CD4-positive, alpha-beta T cell (primary cell): ENCODE measurements around the gene PLXNB2. TPM values are rescaled to one million over a fixed set of nuclear protein-coding genes. Genes with fewer than 3 reads are reported as not detected.

Experiments used
- ATAC-seq: fragments of 200-7000 bp; cut with Tn5 transposase; one replicate; pipeline ENCODE4 v1.10.0; 2022; ENCODE audit warnings: mild to moderate bottlenecking; ENCODE audit not compliant: poor library complexity
- CTCF ChIA-PET: fragments of 350-600 bp; sonication (Branson Sonifier 250); formaldehyde crosslinking; loops from one replicate; lab custom pipeline; 2021; ENCODE audit warnings: antibody characterized with exemption, inconsistent platforms; lab: Charles Lee
- POLR2A ChIA-PET: fragments of 350-600 bp; sonication (Branson Sonifier 250); formaldehyde crosslinking; loops from one replicate; lab custom pipeline; 2021; ENCODE audit warnings: antibody characterized with exemption, inconsistent platforms; lab: Charles Lee
- DNase-seq, 14 experiments: peaks; one replicate each; pipeline ENCODE4 v3.0.0-alpha.2; 2013 to 2020; ENCODE audit warnings: mixed read lengths in 2 of 14
- H3K27ac ChIP-seq, 2 donors: one replicate each; pipeline versions ENCODE4 v1.5.1 to v1.7.0; 2013; ENCODE audit warnings: low read length in 2 of 2, low read depth in 1 of 2, mild to moderate bottlenecking in 1 of 2
- H3K27me3 ChIP-seq, 2 experiments: 1 replicate in 1 of 2; 2 replicates in 1 of 2; pipeline versions ENCODE4 v1.6.1 to v1.7.0; 2013; ENCODE audit warnings: low read length in 2 of 2, control low read depth in 1 of 2, mild to moderate bottlenecking in 1 of 2, moderate library complexity in 1 of 2; ENCODE audit not compliant: insufficient read depth in 2 of 2, control insufficient read depth in 1 of 2
- H3K36me3 ChIP-seq: one replicate; pipeline ENCODE4 v1.6.1; 2013; ENCODE audit warnings: low read length, control low read depth; ENCODE audit not compliant: insufficient read depth
- H3K4me1 ChIP-seq: one replicate; pipeline ENCODE4 v1.6.1; 2013; ENCODE audit warnings: low read length, control low read depth; ENCODE audit not compliant: insufficient read depth
- H3K4me3 ChIP-seq: one replicate; pipeline ENCODE4 v1.5.1; 2013; ENCODE audit warnings: mild to moderate bottlenecking, low read length, moderate library complexity
- H3K9me3 ChIP-seq, 2 experiments: 1 replicate in 1 of 2; 2 replicates in 1 of 2; pipeline versions ENCODE4 v1.6.1 to v1.7.0; 2013; ENCODE audit warnings: low read length in 2 of 2, mild to moderate bottlenecking in 2 of 2, control low read depth in 1 of 2, moderate library complexity in 1 of 2; ENCODE audit not compliant: control insufficient read depth in 1 of 2, insufficient read depth in 1 of 2
- H3K27ac Mint-ChIP-seq: one replicate; pipeline ENCODE4 v1.8.0; 2020; ENCODE audit warnings: mixed read lengths
- H3K27me3 Mint-ChIP-seq: one replicate; pipeline ENCODE4 v1.8.0; 2021; ENCODE audit warnings: mixed read lengths
- H3K36me3 Mint-ChIP-seq: one replicate; pipeline ENCODE4 v1.8.0; 2021; ENCODE audit warnings: low read depth, mixed read lengths
- H3K4me1 Mint-ChIP-seq: one replicate; pipeline ENCODE4 v1.8.0; 2021; ENCODE audit warnings: low read depth, mixed read lengths
- H3K4me3 Mint-ChIP-seq: one replicate; pipeline ENCODE4 v1.8.0; 2020; ENCODE audit warnings: mild to moderate bottlenecking, mixed read lengths
- H3K9me3 Mint-ChIP-seq: one replicate; pipeline ENCODE4 v1.8.0; 2020; ENCODE audit warnings: mixed read lengths
- CTCF ChIP-seq: fragments of 200-600 bp; IDR thresholded peaks from one replicate; pipeline ENCODE4 v1.8.0; 2022; ENCODE audit warnings: antibody characterized with exemption, mild to moderate bottlenecking
- intact Hi-C, 2 experiments: fragments of 100-400 bp; cut with DNase I in 1 of 2; cut with micrococcal nuclease in 1 of 2; formaldehyde crosslinking; loops; one replicate each; pipeline versions ENCODE4 v1.15.1 to v1.9.0; 2023 to 2025; cut with DNase I, micrococcal nuclease
- total RNA-seq, 174 experiments: library from RNA in 2 of 174; stranded (reverse) in 2 of 174; gene quantifications; one replicate each; pipeline ENCODE4 v1.2.3 and lab custom pipeline; 2021 to 2026

Gene PLXNB2
- total RNA-seq, 2 experiments from 2014 or later: 2.8 to 3.9 TPM

- Mint-ChIP-seq H3K4me3 (peak overlapping the region; percentile 20), H3K36me3 (no peaks in the 10 kb centered on the region), H3K4me1 (peaks cover 15% of the 10 kb centered on the region), H3K27me3 (peaks cover 18% of the 10 kb centered on the region), H3K9me3 (no peaks in the 10 kb centered on the region), H3K27ac (no peak overlapping the region)
- no peak for TF ChIP-seq CTCF
- Histone ChIP-seq H3K9me3 (peaks cover 0 to 29% of the 10 kb centered on the region in 2 experiments), H3K4me3 (no peak overlapping the region), H3K27ac (no peak overlapping the region), H3K36me3 (no peaks in the 10 kb centered on the region), H3K4me1 (peaks cover 37% of the 10 kb centered on the region), H3K27me3 (peaks cover 23 to 29% of the 10 kb centered on the region in 2 experiments)
- CTCF ChIA-PET: no interaction called here
- ATAC-seq (no peak), DNase-seq (no peak)
- intact Hi-C loops: no loop called here
- POLR2A ChIA-PET: no interaction called here
Observed at GRCh38 chr22:50264104-50264745, 43.2 kb downstream of the PLXNB2 start.

DNA sequence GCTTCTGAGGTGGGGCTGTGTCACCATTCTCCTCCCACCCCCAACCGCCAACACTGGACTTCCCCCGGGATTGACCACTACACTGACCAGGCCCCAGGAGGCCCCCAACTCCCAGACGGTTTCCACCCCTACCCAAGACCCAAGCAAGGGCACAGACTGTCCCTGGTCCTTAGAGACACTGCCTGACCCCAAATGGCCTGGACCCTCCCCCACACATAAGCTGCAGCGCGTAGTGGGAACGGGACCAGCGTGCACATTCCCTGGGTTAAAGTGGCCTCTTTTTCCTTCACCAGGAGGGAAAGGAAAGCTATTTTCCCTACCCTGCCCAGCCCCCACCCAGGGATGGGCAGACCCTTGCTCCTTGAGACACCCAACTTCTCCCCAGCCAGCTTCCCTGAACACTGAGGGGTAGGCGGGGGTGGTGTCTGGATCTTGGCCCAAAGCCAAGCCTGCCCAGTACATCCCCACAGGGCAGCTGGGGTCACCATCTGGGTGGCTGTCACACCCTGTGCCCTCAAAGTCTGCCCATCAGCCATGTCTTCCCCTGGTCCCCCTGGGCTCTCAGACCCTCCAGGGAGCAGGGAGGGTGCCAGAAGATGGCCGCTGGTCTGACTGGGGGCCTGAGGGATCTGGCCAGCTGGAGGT is 44.4 kb downstream of the PLXNB2 start:
- Mint-ChIP-seq H3K4me3 (no peak overlapping the region), H3K27ac (no peak overlapping the region), H3K27me3 (peaks cover 24% of the 10 kb centered on the region), H3K9me3 (no peaks in the 10 kb centered on the region), H3K4me1 (peaks cover 8% of the 10 kb centered on the region), H3K36me3 (no peaks in the 10 kb centered on the region)
- Histone ChIP-seq H3K9me3 (peaks cover 0 to 29% of the 10 kb centered on the region in 2 experiments), H3K27ac (no peak overlapping the region), H3K36me3 (no peaks in the 10 kb centered on the region), H3K4me3 (no peak overlapping the region), H3K27me3 (peaks cover 23 to 29% of the 10 kb centered on the region in 2 experiments), H3K4me1 (peaks cover 26% of the 10 kb centered on the region)
- no peak for TF ChIP-seq CTCF
- ChIA-PET POLR2A (no interaction called here), CTCF (interaction anchor here (1.5 kb wide), 1 partner anchor 79 kb away, joined by 3 read pairs; no protein-coding TSS in a partner anchor)
- no peak for ATAC-seq
- intact Hi-C loops: no loop called here
- DNase-seq: no peak

- ATAC-seq (no peak), DNase-seq (no peak)
- H3K4me3 ChIP-seq: no peak overlapping the region
- peaks cover 7% of the 10 kb centered on the region for H3K4me1 Mint-ChIP-seq
- H3K27ac ChIP-seq: no peak overlapping the region
- H3K36me3 Mint-ChIP-seq: no peaks in the 10 kb centered on the region
- H3K27me3 Mint-ChIP-seq: peaks cover 24% of the 10 kb centered on the region
- no peaks in the 10 kb centered on the region for H3K36me3 ChIP-seq
- ChIA-PET POLR2A (no interaction called here), CTCF (interaction anchor here (1.5 kb wide), 1 partner anchor 80 kb away, joined by 3 read pairs; no protein-coding TSS in a partner anchor)
- TF ChIP-seq CTCF: no peak
- peaks cover 23 to 29% of the 10 kb centered on the region in 2 experiments for H3K27me3 ChIP-seq
- H3K4me3 Mint-ChIP-seq: peak overlapping the region; percentile 60
- peaks cover 0 to 29% of the 10 kb centered on the region in 2 experiments for H3K9me3 ChIP-seq
- intact Hi-C loops: no loop called here
- H3K27ac Mint-ChIP-seq: no peak overlapping the region
- H3K4me1 ChIP-seq: peaks cover 22% of the 10 kb centered on the region
- H3K9me3 Mint-ChIP-seq: no peaks in the 10 kb centered on the region
Observed at GRCh38 chr22:50262460-50262911, 45.0 kb downstream of the PLXNB2 start.
